Vagina (tissue), 2 donors: ENCODE measurements around the gene MPP1.

Experiments
- POLR2A ChIP-seq, 2 donors: fragments of 450-650 bp; IDR thresholded peaks; one replicate each; pipeline ENCODE4 v1.6.1; 2017; ENCODE audit warnings: antibody characterized with exemption in 2 of 2, mild to moderate bottlenecking in 2 of 2, moderate library complexity in 2 of 2
- TF ChIP-seq, protein P1 (sequence below), 3 experiments: fragments of 450-650 bp in 2 of 3; fragments of 200-600 bp in 1 of 3; sonication (generic) in 1 of 3; IDR thresholded peaks; one replicate each; pipeline ENCODE4 v1.5.1; 2017 to 2019; ENCODE audit warnings: antibody characterized with exemption in 3 of 3, mild to moderate bottlenecking in 2 of 3, moderate library complexity in 2 of 3

DNA sequence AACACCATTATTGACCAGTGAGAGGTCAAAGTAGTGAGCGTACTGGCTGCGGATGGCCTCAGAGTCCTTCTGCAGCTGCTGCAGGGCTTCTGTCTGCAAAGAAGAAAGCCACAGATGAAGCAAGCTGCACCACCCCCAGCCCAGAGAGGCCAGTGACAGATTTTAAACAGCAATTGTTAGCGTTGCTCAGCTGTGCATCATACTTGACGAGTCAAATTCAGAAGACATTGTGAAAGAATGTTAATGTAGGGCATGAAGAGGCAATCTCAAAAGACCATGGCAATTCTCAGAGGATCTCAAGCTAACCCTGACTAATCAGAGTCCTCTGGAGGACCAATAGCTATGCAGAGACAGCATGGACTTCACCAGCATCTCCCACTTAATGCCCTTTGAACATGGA lies 26.0 kb downstream of the MPP1 start:
- TF ChIP-seq, protein P1, sequence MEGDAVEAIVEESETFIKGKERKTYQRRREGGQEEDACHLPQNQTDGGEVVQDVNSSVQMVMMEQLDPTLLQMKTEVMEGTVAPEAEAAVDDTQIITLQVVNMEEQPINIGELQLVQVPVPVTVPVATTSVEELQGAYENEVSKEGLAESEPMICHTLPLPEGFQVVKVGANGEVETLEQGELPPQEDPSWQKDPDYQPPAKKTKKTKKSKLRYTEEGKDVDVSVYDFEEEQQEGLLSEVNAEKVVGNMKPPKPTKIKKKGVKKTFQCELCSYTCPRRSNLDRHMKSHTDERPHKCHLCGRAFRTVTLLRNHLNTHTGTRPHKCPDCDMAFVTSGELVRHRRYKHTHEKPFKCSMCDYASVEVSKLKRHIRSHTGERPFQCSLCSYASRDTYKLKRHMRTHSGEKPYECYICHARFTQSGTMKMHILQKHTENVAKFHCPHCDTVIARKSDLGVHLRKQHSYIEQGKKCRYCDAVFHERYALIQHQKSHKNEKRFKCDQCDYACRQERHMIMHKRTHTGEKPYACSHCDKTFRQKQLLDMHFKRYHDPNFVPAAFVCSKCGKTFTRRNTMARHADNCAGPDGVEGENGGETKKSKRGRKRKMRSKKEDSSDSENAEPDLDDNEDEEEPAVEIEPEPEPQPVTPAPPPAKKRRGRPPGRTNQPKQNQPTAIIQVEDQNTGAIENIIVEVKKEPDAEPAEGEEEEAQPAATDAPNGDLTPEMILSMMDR (IDR thresholded peaks at IDR 0.05), result no peak
- TF ChIP-seq POLR2A (IDR thresholded peaks at IDR 0.05), result no peak
